BLaER1 treated with 17β-estradiol and CSF1 and Interleukin-3, amounts not matched to agents 10 nM and 100 nM (cell line): Measurements from ENCODE around the gene MS4A2.

ENCODE experiments used
- H3K27ac ChIP-seq, 11 experiments: shearing (Covaris generic); formaldehyde crosslinking; 2 replicates each; pipeline ENCODE4 v1.8.1; 2022
- H3K27me3 ChIP-seq, 11 experiments: shearing (Covaris generic); formaldehyde crosslinking; 2 replicates each; pipeline ENCODE4 v1.8.1; 2022
- H3K36me3 ChIP-seq, 11 experiments: shearing (Covaris generic); formaldehyde crosslinking; 2 replicates each; pipeline ENCODE4 v1.8.1; 2022
- H3K4me1 ChIP-seq, 10 experiments: shearing (Covaris generic); formaldehyde crosslinking; 2 replicates each; pipeline ENCODE4 v1.8.1; 2022
- H3K4me2 ChIP-seq, 11 experiments: shearing (Covaris generic); formaldehyde crosslinking; 2 replicates each; pipeline ENCODE4 v1.8.1; 2022
- H3K4me3 ChIP-seq, 10 experiments: shearing (Covaris generic); formaldehyde crosslinking; 2 replicates each; pipeline ENCODE4 v1.8.1; 2022
- H3K9ac ChIP-seq, 11 experiments: shearing (Covaris generic); formaldehyde crosslinking; 2 replicates each; pipeline ENCODE4 v1.8.1; 2022
- H3K9me3 ChIP-seq, 11 experiments: shearing (Covaris generic); formaldehyde crosslinking; replicated peaks in 1 of 11; 2 replicates each; pipeline ENCODE4 v1.8.1; 2022
- H4K20me1 ChIP-seq, 11 experiments: shearing (Covaris generic); formaldehyde crosslinking; 2 replicates each; pipeline ENCODE4 v1.8.1; 2022
- Cebpa-rat ChIP-seq, 11 experiments: shearing (Covaris generic); IDR thresholded peaks; 2 replicates each; pipeline ENCODE4 v1.8.1; 2022

The MS4A2 gene

GRCh38 chr11:60129853-60130252, 41.4 kb downstream of the MS4A2 start:
- H3K27ac ChIP-seq, result no peak overlapping the region
- H3K9me3 ChIP-seq, result peaks cover 12 to 21% (median 14%) of the 10 kb centered on the region in 11 experiments
- H3K4me1 ChIP-seq, result peaks cover 5 to 21% (median 15%) of the 10 kb centered on the region in 10 experiments; a peak in 16 of 20 replicates
- H3K27me3 ChIP-seq, result no peaks in the 10 kb centered on the region
- H3K9ac ChIP-seq, result no peak overlapping the region
- H3K4me2 ChIP-seq, result no peak overlapping the region
- H4K20me1 ChIP-seq, result no peaks in the 10 kb centered on the region
- no peak overlapping the region for H3K4me3 ChIP-seq
- TF ChIP-seq Cebpa-rat (IDR thresholded peaks at IDR 0.05), result no peak
- no peaks in the 10 kb centered on the region for H3K36me3 ChIP-seq

GRCh38 chr11:60130496-60130895, 42.0 kb downstream of the MS4A2 start:
- Histone ChIP-seq H3K4me2 (no peak overlapping the region), H3K9me3 (peaks cover 12 to 21% (median 15%) of the 10 kb centered on the region in 11 experiments), H3K27ac (no peak overlapping the region), H3K4me1 (peaks cover 0 to 14% (median 9%) of the 10 kb centered on the region in 10 experiments; a peak in 14 of 20 replicates), H4K20me1 (no peaks in the 10 kb centered on the region), H3K27me3 (no peaks in the 10 kb centered on the region), H3K4me3 (no peak overlapping the region), H3K36me3 (no peaks in the 10 kb centered on the region), H3K9ac (no peak overlapping the region)
- no peak for TF ChIP-seq Cebpa-rat (IDR thresholded peaks at IDR 0.05)

- H4K20me1 ChIP-seq, result no peaks in the 10 kb centered on the region
- peaks cover 0 to 8% (median 0%) of the 10 kb centered on the region in 10 experiments; a peak in 5 of 20 replicates for H3K4me1 ChIP-seq
- no peak overlapping the region for H3K27ac ChIP-seq
- no peak overlapping the region for H3K4me3 ChIP-seq
- H3K36me3 ChIP-seq, result no peaks in the 10 kb centered on the region
- no peak for TF ChIP-seq Cebpa-rat (IDR thresholded peaks at IDR 0.05)
- no peak overlapping the region for H3K9ac ChIP-seq
- no peaks in the 10 kb centered on the region for H3K27me3 ChIP-seq
- peaks cover 18 to 30% (median 25%) of the 10 kb centered on the region in 11 experiments for H3K9me3 ChIP-seq
- H3K4me2 ChIP-seq, result no peak overlapping the region
These were observed 43.4 kb downstream of the MS4A2 start for GRCh38 chr11:60131912-60132311.

- Histone ChIP-seq H3K4me2 (no peak overlapping the region), H3K27me3 (no peaks in the 10 kb centered on the region), H3K4me3 (no peak overlapping the region), H3K4me1 (no peaks in the 10 kb centered on the region), H3K9me3 (peaks cover 19 to 27% (median 25%) of the 10 kb centered on the region in 11 experiments), H4K20me1 (no peaks in the 10 kb centered on the region), H3K27ac (no peak overlapping the region), H3K9ac (no peak overlapping the region), H3K36me3 (no peaks in the 10 kb centered on the region)
- TF ChIP-seq Cebpa-rat (IDR thresholded peaks at IDR 0.05), result no peak
These were observed 45.5 kb downstream of the MS4A2 start for GRCh38 chr11:60133917-60134316.

- 0 out of 22 replicates have a peak, but pooled peaks cover 0 to 5% (median 0%) of the 10 kb centered on the region in 11 experiments for H3K9me3 ChIP-seq
- no peaks in the 10 kb centered on the region for H3K36me3 ChIP-seq
- H3K4me2 ChIP-seq, result no peak overlapping the region
- no peaks in the 10 kb centered on the region for H4K20me1 ChIP-seq
- H3K27me3 ChIP-seq, result no peaks in the 10 kb centered on the region
- H3K27ac ChIP-seq, result no peak overlapping the region
- H3K9ac ChIP-seq, result no peak overlapping the region
- TF ChIP-seq Cebpa-rat (IDR thresholded peaks at IDR 0.05), result no peak
- no peaks in the 10 kb centered on the region for H3K4me1 ChIP-seq
- no peak overlapping the region for H3K4me3 ChIP-seq
These were observed 55.3 kb downstream of the MS4A2 start for GRCh38 chr11:60143768-60144167.

- H3K4me3 ChIP-seq, result no peak overlapping the region
- no peak for TF ChIP-seq Cebpa-rat (IDR thresholded peaks at IDR 0.05)
- H3K4me1 ChIP-seq, result peaks cover 0 to 7% (median 0%) of the 10 kb centered on the region in 10 experiments; a peak in 2 of 20 replicates
- no peaks in the 10 kb centered on the region for H4K20me1 ChIP-seq
- H3K27ac ChIP-seq, result no peak overlapping the region
- H3K4me2 ChIP-seq, result no peak overlapping the region
- no peaks in the 10 kb centered on the region for H3K36me3 ChIP-seq
- 0 out of 22 replicates have a peak, but pooled peaks cover 0 to 5% (median 0%) of the 10 kb centered on the region in 11 experiments for H3K9me3 ChIP-seq
- no peaks in the 10 kb centered on the region for H3K27me3 ChIP-seq
- H3K9ac ChIP-seq, result no peak overlapping the region
These were observed 57.2 kb downstream of the MS4A2 start for GRCh38 chr11:60145677-60146076.
